Right hindlimb (tissue), 1 donor: ENCODE results near the gene GMEB2.
"Not testable (repeated sequence)": the region's sequence is repeated elsewhere in the genome, so short reads cannot be mapped to it uniquely, and the experiment has no call there.

ENCODE experiments used
- DNase-seq: peaks from one replicate; pipeline ENCODE4 v3.0.0-alpha.2; 2018

The GMEB2 gene, protein sequence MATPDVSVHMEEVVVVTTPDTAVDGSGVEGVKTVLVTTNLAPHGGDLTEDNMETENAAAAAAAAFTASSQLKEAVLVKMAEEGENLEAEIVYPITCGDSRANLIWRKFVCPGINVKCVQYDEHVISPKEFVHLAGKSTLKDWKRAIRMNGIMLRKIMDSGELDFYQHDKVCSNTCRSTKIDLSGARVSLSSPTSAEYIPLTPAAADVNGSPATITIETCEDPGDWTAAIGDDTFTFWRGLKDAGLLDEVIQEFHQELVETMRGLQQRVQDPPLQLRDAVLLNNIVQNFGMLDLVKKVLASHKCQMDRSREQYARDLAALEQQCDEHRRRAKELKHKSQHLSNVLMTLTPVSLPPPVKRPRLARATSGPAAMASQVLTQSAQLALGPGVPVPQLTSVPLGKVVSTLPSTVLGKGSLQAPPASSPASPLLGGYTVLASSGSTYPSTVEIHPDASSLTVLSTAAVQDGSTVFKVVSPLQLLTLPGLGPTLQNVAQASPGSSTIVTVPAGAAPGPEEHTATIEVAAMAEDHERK

GRCh38 chr20:63626424-63627128 is at the start of gene GMEB2:
Gene GMEB2, minus strand, starts transcription at chr20:63627101. Its CDS starts 7,704 bp downstream, at chr20:63619397.
- peak; percentile 91 for DNase-seq

DNA sequence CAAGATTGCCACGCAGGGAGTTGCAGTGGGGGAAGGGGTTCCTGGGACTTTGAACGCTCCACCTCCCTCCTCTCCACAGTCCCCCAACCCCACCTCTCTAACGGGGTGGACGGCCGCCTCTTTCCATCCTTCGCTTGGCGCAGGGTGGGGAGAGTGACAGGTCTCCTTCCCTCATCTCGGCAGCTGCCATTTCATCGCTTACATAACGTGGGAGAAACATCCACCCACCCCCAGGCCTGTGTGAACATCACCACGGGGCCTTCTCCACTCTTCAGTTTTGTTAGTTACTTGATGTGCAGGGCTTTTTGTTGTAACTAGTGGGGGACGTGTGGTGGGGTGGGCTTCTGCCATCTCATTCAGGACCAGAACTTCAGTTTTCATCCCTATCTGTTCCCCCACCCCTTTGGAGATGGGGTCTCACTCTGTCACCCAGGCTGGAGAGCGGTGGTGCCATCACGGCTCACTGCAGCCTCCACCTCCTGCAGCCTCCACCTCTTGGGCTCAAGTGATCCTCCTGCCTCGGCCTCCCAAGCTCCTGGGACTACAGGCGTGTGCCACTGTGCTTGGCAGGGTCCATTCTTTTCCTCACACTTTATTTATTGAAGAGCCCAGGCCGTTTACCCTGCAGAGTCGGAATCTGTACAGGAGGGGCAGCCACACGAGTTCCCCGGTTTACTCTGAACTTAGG is 48.9 kb upstream of the GMEB2 start:
- no peak for DNase-seq

GRCh38 chr20:63673951-63674350 is 47.0 kb upstream of the GMEB2 start:
- DNase-seq = no peak

DNA sequence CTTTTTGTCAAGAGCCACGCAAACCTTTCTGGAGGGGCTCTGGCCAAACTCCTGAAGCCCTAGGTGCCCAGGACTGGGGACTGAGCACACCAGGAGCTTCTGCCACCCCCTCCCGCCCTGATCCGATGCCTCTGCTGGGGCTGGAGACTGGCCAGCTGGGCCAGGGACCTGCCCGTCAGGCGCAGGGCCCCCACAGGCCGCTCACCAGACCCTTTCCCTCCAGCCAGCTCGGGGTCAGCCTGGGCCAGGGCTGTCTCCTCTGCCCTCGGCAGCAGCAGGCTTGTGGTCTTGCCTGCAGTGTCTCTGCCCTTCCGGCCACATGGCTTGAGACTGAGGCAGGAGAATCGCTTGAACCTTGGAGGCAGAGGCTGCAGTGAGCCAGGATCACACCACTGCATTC is 45.8 kb upstream of the GMEB2 start:
- no peak for DNase-seq

DNA sequence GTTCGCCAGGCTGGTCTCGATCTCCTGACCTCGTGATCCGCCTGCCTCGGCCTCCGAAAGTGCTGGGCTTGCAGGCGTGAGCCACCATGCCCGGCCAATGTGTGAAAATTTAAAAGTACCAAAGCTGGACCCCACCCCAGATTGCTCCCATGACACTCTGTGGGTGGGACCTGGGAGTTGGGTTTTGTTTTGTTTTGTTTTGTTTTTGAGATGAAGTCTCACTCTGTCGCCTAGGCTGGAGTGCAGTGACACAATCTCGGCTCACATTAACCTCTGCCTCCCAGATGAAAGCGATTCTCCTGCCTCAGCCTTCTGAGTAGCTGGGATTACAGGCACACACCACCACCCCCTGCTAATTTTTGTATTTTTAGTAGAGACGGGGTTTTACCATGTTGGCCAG is 44.8 kb upstream of the GMEB2 start:
- not testable (repeated sequence) for DNase-seq

GRCh38 chr20:63668351-63668750 is 41.5 kb upstream of the GMEB2 start:
- DNase-seq = no peak

- DNase-seq = no peak
Observed at GRCh38 chr20:63667858-63668257, 41.0 kb upstream of the GMEB2 start.

DNA sequence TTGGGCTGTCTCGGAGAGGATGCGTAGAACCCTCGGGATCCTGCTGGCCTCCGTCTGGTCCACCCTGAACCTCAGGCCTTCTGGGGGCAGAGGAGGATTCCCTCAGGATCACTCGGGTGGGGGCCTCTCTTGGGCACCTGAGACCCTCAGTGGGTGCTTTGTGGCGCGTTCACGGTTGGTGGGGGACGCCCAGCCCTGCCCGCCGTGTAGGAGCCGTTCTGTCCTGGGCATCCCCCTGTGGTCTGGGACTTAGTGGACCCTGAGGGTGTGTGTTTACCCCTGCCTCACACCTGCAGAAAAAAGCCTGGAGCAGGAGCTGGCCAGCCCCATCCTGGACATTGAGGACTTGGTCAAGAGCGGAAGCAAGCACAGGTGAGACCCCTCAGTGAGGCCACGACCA is 38.8 kb upstream of the GMEB2 start:
- DNase-seq = no peak

- DNase-seq = no peak
Observed at GRCh38 chr20:63664861-63665594, 38.1 kb upstream of the GMEB2 start.

- no peak for DNase-seq
Observed at GRCh38 chr20:63664143-63664851, 37.4 kb upstream of the GMEB2 start.

GRCh38 chr20:63663332-63664066 is 36.6 kb upstream of the GMEB2 start:
- DNase-seq = no peak

- no peak for DNase-seq
Observed at GRCh38 chr20:63662813-63663189, 35.9 kb upstream of the GMEB2 start.

DNA sequence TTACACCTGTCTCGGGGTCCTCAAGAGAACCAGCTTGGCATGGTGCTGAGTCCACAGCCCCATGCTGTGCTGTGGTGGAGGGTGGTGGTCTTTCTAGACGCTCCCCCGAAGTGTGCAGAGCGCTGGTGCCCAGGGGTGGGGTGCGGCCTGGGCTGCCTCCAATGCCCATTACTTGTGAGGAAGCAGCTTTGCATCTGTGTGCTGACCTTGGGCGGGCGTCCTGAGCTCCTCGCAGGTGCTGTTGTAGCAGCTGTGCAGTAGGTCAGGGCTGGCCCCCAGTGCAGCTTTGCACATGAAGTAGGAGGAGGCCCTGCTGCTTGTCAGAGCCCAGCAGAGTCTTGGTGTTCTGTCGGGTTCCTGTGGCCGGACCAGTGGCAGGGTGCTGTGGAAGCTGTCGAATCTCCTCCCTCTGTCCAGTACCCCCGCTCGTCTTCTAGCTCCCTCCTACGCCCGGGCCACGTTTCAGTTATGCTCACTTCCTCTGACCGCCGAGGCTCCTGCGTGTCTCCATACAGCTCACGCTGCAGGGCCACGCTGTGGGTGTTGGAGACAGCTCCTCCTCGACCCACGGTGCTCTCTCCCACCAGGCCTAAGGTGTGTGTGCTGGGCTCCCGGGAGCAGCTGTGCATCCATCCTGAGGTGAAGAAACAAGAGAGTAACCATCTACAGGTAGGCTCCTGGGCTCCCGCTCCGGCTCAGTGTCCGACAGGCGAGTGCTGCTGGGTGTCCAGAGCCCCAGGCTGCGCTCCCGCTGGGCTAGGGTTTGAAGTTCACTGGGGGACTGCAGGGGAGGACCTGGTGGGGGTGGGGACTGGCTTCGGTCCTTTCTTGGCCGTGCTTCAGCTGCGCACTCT is 35.3 kb upstream of the GMEB2 start:
- DNase-seq = no peak

DNA sequence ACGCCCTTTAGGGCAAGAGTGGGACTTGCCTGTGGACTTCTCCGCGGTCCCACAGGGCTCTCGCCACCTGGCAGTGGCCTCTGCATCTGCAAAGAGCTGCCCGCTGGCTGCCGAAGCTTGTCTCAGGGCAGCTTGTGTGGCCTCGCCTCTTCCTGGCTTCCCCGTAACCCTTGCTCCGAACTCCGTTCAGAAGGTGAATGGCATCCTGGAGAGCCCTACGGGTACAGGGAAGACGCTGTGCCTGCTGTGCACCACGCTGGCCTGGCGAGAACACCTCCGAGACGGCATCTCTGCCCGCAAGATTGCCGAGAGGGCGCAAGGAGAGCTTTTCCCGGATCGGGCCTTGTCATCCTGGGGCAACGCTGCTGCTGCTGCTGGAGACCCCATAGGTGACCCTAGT is 34.2 kb upstream of the GMEB2 start:
- DNase-seq = no peak

GRCh38 chr20:63660622-63661021 is 33.7 kb upstream of the GMEB2 start:
- no peak for DNase-seq

DNA sequence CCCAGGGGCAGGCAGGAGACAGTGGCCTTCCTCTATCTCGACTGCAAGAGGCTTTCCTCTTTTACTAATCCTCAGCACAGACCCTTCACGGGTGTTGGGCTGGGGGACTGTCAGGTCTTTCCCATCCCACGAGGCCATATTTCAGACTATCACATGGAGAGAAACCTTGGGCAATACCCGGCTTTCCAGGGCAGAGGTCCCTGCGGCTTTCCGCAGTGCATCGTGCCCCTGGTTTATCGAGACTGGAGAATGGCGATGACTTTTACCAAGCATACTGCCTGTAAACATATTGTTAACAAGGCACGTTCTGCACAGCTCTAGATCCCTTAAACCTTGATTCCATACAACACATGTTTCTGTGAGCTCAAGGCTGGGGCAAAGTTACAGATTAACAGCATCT is 33.3 kb upstream of the GMEB2 start:
- DNase-seq = not testable (repeated sequence)

DNA sequence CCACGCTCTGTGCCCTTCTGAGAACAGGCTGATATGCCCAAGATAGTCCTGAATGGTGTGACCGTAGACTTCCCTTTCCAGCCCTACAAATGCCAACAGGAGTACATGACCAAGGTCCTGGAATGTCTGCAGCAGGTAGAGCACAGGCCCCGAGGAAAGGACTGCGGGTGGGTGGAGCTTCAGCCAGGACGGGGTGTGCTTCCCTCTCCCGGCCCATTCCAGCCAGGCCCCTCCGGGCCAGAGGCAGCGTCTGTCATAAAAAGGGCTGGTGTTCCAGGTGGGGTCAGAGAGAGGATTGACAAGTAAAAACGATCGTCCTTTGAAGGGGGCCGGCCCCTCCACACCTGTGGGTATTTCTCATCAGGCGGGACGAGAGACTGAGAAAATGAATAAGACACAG is 32.5 kb upstream of the GMEB2 start:
- DNase-seq = no peak

DNA sequence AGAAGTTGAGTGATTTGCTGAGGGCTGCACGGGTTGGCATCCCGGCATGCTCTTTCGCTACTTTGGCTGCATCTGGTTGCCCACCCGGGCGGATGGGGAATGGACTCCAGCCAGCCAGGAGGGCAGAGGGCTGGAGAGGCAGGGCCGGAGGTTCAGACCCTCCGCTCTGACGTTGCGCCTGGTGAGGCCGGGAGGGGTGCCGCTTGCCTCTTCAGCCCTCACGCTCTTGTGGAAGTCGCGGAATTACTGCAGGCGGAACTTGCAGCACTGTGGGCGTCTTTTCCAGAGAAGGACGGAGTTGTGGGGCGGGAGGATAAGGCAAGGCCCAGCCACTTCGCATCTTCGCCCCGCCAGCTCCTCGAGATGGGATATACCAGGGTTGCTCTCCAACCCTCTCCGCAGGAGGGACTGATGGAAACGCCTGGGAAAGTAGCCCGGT is 31.9 kb upstream of the GMEB2 start:
- no peak for DNase-seq

- DNase-seq = peak; percentile 95
Observed at GRCh38 chr20:63657937-63658748, 31.2 kb upstream of the GMEB2 start, which contains the start of gene RTEL1. Gene RTEL1, plus strand, starts transcription at chr20:63658312. Its CDS starts 1,091 bp downstream, at chr20:63659403.
